NT2/D1 (cell line): ENCODE data around the gene SLC41A3.
"Not testable (repeated sequence)": the region's sequence is repeated elsewhere in the genome, so short reads cannot be mapped to it uniquely, and the experiment has no call there.

Experiments used
- DNase-seq: peaks from one replicate; pipeline ENCODE4 v3.0.0-alpha.2; 2011; ENCODE audit warnings: low read depth, low spot score
- H3K27me3 ChIP-seq: 2 replicates; pipeline ENCODE4 v1.6.0; 2011; ENCODE audit warnings: mild to moderate bottlenecking; ENCODE audit not compliant: insufficient read length, insufficient read depth
- H3K36me3 ChIP-seq: 2 replicates; pipeline ENCODE4 v1.6.1; 2011; ENCODE audit warnings: mild to moderate bottlenecking, low read length, mixed read lengths; ENCODE audit not compliant: insufficient read depth, insufficient read length
- H3K4me1 ChIP-seq: 2 replicates; pipeline ENCODE4 v1.5.1; 2011; ENCODE audit not compliant: insufficient read depth, insufficient read length
- H3K4me3 ChIP-seq: 2 replicates; pipeline ENCODE4 v1.5.1; 2011; ENCODE audit warnings: low read depth; ENCODE audit not compliant: insufficient read length
- H3K9ac ChIP-seq: 2 replicates; pipeline ENCODE4 v1.6.0; 2011; ENCODE audit warnings: low read depth; ENCODE audit not compliant: insufficient read length
- H3K9me3 ChIP-seq: 2 replicates; pipeline ENCODE4 v1.5.1; 2011; ENCODE audit warnings: mild to moderate bottlenecking, low read length; ENCODE audit not compliant: insufficient read depth
- SUZ12 ChIP-seq: IDR thresholded peaks from 2 replicates; pipeline ENCODE4 v1.6.1; 2011; ENCODE audit not compliant: insufficient read length, insufficient read depth; ENCODE audit errors: extremely low read depth
- YY1 ChIP-seq: IDR thresholded peaks from 2 replicates; pipeline ENCODE4 v1.6.1; 2011; ENCODE audit not compliant: insufficient read length, insufficient read depth
- ZNF274 ChIP-seq: IDR thresholded peaks from 2 replicates; pipeline ENCODE4 v1.6.1; 2011; ENCODE audit warnings: mild to moderate bottlenecking, low read depth, low read length

SLC41A3 gene

DNA sequence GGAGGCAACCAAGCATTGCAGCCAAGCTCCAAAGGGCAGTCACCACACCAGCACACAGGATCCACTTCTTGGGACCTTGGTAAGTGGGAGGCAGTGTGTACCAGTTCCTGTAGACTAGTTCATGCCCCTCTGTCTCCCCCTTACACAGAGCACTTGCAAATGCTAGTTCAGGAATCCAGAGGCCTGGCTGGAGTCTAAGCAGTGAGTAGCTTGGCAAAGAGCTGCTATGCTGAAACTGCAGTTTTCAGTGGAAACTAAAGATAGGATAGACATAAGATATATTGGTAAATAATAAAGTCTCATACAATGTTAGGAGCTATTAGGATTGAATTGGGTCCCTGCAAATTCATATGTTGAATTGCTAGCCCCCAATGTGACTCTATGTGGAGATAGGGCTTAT lies 13.9 kb upstream of the SLC41A3 start:
- Histone ChIP-seq H3K9ac (no peak overlapping the region), H3K4me1 (no peaks in the 10 kb centered on the region), H3K27me3 (no peaks in the 10 kb centered on the region), H3K4me3 (no peak overlapping the region), H3K9me3 (peaks cover 29% of the 10 kb centered on the region; the same call in 1 of the 2 replicates), H3K36me3 (no peaks in the 10 kb centered on the region)
- no peak for DNase-seq
- TF ChIP-seq ZNF274 (no peak), YY1 (no peak), SUZ12 (no peak)

DNA sequence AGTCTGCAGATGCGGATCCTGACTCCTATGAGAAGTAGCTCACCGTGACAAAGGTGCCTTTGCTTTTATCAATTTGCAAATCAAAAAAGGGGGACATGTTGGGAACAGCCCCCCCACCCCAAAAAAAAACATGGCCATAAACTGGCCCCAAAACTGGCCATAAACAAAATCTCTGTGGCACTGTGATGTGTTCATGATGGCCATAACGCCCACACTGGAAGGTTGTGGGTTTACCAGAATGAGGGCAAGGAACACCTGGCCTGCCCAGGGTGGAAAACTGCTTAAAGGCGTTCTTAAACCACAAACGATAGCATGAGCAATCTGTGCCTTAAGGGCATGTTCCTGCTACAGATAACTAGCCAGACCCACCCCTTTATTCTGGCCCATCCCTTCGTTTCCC lies 12.3 kb upstream of the SLC41A3 start:
- H3K4me3 ChIP-seq, H3K27me3 ChIP-seq, H3K36me3 ChIP-seq, H3K9ac ChIP-seq, H3K4me1 ChIP-seq, DNase-seq: not testable (repeated sequence)
- peaks cover 44% of the 10 kb centered on the region; the same call in 1 of the 2 replicates for H3K9me3 ChIP-seq

DNA sequence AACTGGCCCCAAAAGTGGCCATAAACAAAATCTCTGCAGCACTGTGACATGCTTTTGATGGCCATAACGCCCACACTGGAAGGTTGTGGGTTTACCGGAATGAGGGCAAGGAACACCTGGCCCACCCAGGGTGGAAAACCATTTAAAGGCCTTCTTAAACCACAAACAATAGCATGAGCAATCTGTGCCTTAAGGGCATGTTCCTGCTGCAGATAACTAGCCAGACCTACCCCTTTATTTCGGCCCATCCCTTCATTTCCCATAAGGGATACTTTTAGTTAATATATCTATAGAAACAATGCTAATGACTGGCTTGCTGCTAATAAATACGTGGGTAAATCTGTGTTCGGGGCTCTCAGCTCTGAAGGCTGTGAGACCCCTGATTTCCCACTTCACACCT lies 8.2 kb upstream of the SLC41A3 start:
- H3K27me3 ChIP-seq, result not testable (repeated sequence)

GRCh38 chr3:126087552-126088175 lies 3.7 kb upstream of the SLC41A3 start:
- Histone ChIP-seq H3K36me3 (no peaks in the 10 kb centered on the region), H3K4me3 (no peak overlapping the region), H3K9me3 (peaks cover 78% of the 10 kb centered on the region), H3K4me1 (peaks cover 4% of the 10 kb centered on the region), H3K9ac (no peak overlapping the region), H3K27me3 (no peaks in the 10 kb centered on the region)
- TF ChIP-seq YY1 (no peak), SUZ12 (no peak), ZNF274 (no peak)
- DNase-seq, result no peak

More for the DNA sequence above, 8.2 kb upstream of the SLC41A3 start:
- not testable (repeated sequence) for H3K4me3 ChIP-seq, H3K36me3 ChIP-seq, H3K4me1 ChIP-seq, H3K9ac ChIP-seq, DNase-seq
- H3K9me3 ChIP-seq, result peaks cover 80% of the 10 kb centered on the region

- Histone ChIP-seq H3K27me3 (no peaks in the 10 kb centered on the region), H3K9ac (no peak overlapping the region), H3K36me3 (no peaks in the 10 kb centered on the region), H3K9me3 (peaks cover 59% of the 10 kb centered on the region), H3K4me3 (no peak overlapping the region), H3K4me1 (peaks cover 4% of the 10 kb centered on the region)
- no peak for DNase-seq
- TF ChIP-seq SUZ12 (no peak), YY1 (no peak), ZNF274 (no peak)
These were observed 1.9 kb upstream of the SLC41A3 start for GRCh38 chr3:126085841-126086240.

- Histone ChIP-seq H3K27me3 (no peaks in the 10 kb centered on the region), H3K36me3 (no peaks in the 10 kb centered on the region), H3K9ac (no peak overlapping the region), H3K9me3 (peaks cover 54% of the 10 kb centered on the region), H3K4me3 (no peak overlapping the region), H3K4me1 (peaks cover 4% of the 10 kb centered on the region)
- TF ChIP-seq ZNF274 (no peak), YY1 (no peak), SUZ12 (no peak)
- no peak for DNase-seq
These were observed 1.4 kb upstream of the SLC41A3 start for GRCh38 chr3:126085276-126085675.

GRCh38 chr3:126084768-126085180 lies 850 bp upstream of the SLC41A3 start:
- peak overlapping the region; percentile 86 for H3K4me3 ChIP-seq
- no peak for DNase-seq
- no peaks in the 10 kb centered on the region for H3K27me3 ChIP-seq
- H3K4me1 ChIP-seq, result peaks cover 4% of the 10 kb centered on the region
- TF ChIP-seq SUZ12 (no peak), YY1 (no peak), ZNF274 (no peak)
- no peak overlapping the region for H3K9ac ChIP-seq
- no peaks in the 10 kb centered on the region for H3K36me3 ChIP-seq
- H3K9me3 ChIP-seq, result peaks cover 49% of the 10 kb centered on the region

DNA sequence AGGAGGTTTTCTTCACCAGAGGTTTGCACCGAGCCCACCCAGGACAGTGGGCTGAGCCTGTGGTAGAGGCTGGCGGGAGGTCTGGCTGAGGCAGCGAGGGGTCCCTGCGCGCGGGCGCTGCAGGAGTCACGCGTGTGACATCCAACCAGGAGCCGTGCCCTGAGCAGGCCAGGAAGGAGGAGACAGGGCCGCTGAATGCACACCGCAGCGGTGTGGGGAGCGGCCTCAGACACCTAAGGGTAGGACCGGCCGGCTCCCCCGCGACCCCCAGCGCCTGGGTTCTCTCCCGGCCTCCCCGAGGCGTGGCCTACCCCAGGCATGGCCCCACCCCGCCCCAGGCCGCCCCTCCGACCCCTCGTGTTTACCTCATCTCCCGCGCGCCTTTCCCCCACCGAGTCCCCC lies 412 bp downstream of the SLC41A3 start:
- Histone ChIP-seq H3K4me3 (peak overlapping the region; percentile 86), H3K27me3 (no peaks in the 10 kb centered on the region), H3K4me1 (peaks cover 4% of the 10 kb centered on the region), H3K9ac (peak overlapping the region; percentile 84), H3K36me3 (no peaks in the 10 kb centered on the region), H3K9me3 (peaks cover 36% of the 10 kb centered on the region)
- no peak for TF ChIP-seq YY1
- TF ChIP-seq SUZ12, result no peak
- TF ChIP-seq ZNF274, result no peak
- no peak for DNase-seq
